ENCODE results near the gene TPST1.

The TPST1 gene

DNA sequence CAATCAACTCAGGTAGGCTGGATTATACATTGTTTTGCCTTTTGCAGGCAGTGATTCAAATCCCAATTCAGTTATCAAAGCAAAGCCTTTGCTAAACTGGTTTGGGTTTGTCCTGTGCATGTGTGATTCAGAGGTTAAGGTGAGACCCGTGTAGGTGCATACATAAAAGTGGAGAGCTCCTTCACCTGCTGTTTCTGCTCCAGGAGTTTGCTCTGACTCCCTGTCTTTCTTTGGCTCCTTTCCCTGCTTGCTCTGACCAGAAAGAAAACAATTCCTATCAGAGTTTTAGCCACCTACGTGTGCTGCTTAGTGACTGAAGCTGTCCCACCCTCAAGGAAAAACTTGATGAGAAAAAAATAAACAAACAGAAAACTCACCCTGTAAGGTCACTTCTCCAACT, 101.1 kb downstream of the TPST1 start:
- no peaks in the 10 kb centered on the region for H3K36me3 ChIP-seq
- H3K27ac ChIP-seq = no peak overlapping the region
- H3K27me3 ChIP-seq = no peaks in the 10 kb centered on the region
- H3K4me1 ChIP-seq (ENCODE audit: control insufficient read depth in 1 of 2, insufficient read depth in 1 of 2, low read depth in 1 of 2, low read length in 1 of 2) = peaks cover 14 to 15% of the 10 kb centered on the region in 2 experiments
- no peak overlapping the region for H3K4me3 ChIP-seq (ENCODE audit: low read depth in 1 of 2, low read length in 1 of 2)
- H3K9me3 ChIP-seq = no peaks in the 10 kb centered on the region
- TF ChIP-seq CTCF (IDR thresholded peaks at IDR 0.05) = no peak

GRCh38 chr7:66307591-66308215, 102.6 kb downstream of the TPST1 start:
- no peak for TF ChIP-seq CTCF (IDR thresholded peaks at IDR 0.05)
- Histone ChIP-seq H3K27ac (no peak overlapping the region), H3K27me3 (no peaks in the 10 kb centered on the region), H3K4me1 (ENCODE audit: control insufficient read depth in 1 of 2, insufficient read depth in 1 of 2, low read depth in 1 of 2, low read length in 1 of 2) (peaks cover 0 to under 1% of the 10 kb centered on the region in 2 experiments), H3K36me3 (no peaks in the 10 kb centered on the region), H3K4me3 (ENCODE audit: low read depth in 1 of 2, low read length in 1 of 2) (no peak overlapping the region), H3K9me3 (no peaks in the 10 kb centered on the region)

DNA sequence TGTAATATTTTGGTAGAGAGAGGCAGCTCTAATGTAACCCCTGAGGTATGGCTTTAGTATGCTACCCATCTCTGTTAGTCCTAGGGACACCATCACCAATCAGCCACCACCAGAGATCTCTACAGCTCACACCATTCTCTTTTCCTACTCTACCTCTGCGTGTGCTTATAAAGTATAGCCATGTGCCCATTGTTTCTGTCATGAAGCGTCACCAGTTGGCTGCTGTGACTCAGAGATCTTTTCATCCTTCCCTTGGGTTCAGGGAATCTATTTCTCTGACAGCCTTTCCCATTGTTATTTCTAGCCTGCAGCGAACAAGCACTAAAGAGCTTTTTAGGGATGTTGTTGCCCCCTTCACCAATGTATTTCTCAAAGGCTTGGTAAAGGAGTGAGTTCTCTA, 103.3 kb downstream of the TPST1 start:
- Histone ChIP-seq H3K27me3 (no peaks in the 10 kb centered on the region), H3K4me1 (ENCODE audit: control insufficient read depth in 1 of 2, insufficient read depth in 1 of 2, low read depth in 1 of 2, low read length in 1 of 2) (no peaks in the 10 kb centered on the region), H3K9me3 (no peaks in the 10 kb centered on the region), H3K27ac (no peak overlapping the region), H3K4me3 (ENCODE audit: low read depth in 1 of 2, low read length in 1 of 2) (no peak overlapping the region), H3K36me3 (no peaks in the 10 kb centered on the region)
- TF ChIP-seq CTCF (IDR thresholded peaks at IDR 0.05) = no peak

DNA sequence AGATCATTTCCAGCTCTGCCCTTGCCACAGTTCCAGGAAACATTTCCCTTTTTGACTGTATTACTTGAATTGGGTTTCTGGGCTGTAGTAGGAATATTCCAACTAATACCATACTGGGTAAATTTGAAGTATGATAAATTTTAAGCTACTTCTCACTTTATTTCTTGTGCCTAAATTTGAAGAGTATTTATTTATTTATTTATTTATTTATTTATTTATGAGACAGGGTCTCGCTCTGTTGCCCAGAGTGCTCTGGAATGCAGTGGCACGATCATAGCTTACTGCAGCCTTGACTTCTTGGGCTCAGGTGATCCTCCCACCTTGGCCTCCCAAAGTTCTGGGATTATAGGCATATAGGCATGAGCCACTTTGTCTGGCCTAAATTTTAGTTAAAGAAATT, 105.5 kb downstream of the TPST1 start:
- Histone ChIP-seq H3K27ac (no peak overlapping the region), H3K36me3 (no peaks in the 10 kb centered on the region), H3K4me3 (ENCODE audit: low read depth in 1 of 2, low read length in 1 of 2) (no peak overlapping the region), H3K27me3 (no peaks in the 10 kb centered on the region), H3K4me1 (ENCODE audit: control insufficient read depth in 1 of 2, insufficient read depth in 1 of 2, low read depth in 1 of 2, low read length in 1 of 2) (no peaks in the 10 kb centered on the region), H3K9me3 (no peaks in the 10 kb centered on the region)
- no peak for TF ChIP-seq CTCF (IDR thresholded peaks at IDR 0.05)

- no peak overlapping the region for H3K4me3 ChIP-seq (ENCODE audit: low read depth in 1 of 2, low read length in 1 of 2)
Measured at GRCh38 chr7:66313886-66314568, 108.9 kb downstream of the TPST1 start.

More at GRCh38 chr7:66313886-66314568, 108.9 kb downstream of the TPST1 start:
- H3K36me3 ChIP-seq = no peaks in the 10 kb centered on the region
- H3K9me3 ChIP-seq = no peaks in the 10 kb centered on the region
- no peak overlapping the region for H3K27ac ChIP-seq
- no peak for TF ChIP-seq CTCF (IDR thresholded peaks at IDR 0.05)
- H3K4me1 ChIP-seq (ENCODE audit: control insufficient read depth in 1 of 2, insufficient read depth in 1 of 2, low read depth in 1 of 2, low read length in 1 of 2) = no peaks in the 10 kb centered on the region
- H3K27me3 ChIP-seq = no peaks in the 10 kb centered on the region
